CD14-positive monocyte (primary cell): ENCODE results near the gene IGFBP1. TPM values are rescaled to one million over a fixed set of nuclear protein-coding genes. Genes with fewer than 3 reads are reported as not detected.
A peak's percentile ranks its signal among the peaks of the same experiment; 100 is the strongest.

Source experiments
- DNase-seq, 3 donors: peaks; one replicate each; pipeline ENCODE4 v3.0.0-alpha.2; 2011 to 2022
- H2AFZ ChIP-seq: 2 replicates; pipeline ENCODE4 v1.6.0; 2012; ENCODE audit warnings: mild to moderate bottlenecking, low read depth, low read length, inconsistent platforms; ENCODE audit not compliant: insufficient read depth, poor library complexity, severe bottlenecking
- H3K27ac ChIP-seq, 2 donors: 1 replicate in 1 of 2; 2 replicates in 1 of 2; pipeline ENCODE4 v1.5.1; 2012 to 2013; ENCODE audit warnings: low read length in 2 of 2, control low read depth in 1 of 2, inconsistent platforms in 1 of 2, low read depth in 1 of 2, mild to moderate bottlenecking in 1 of 2
- H3K27me3 ChIP-seq, 2 donors: one replicate each; pipeline versions ENCODE4 v1.6.0 to v1.6.1; 2011 to 2013; ENCODE audit warnings: low read length in 2 of 2; ENCODE audit not compliant: control insufficient read depth in 2 of 2, insufficient read depth in 2 of 2
- H3K36me3 ChIP-seq, 2 donors: replicated peaks in 1 of 2; 1 replicate in 1 of 2; 2 replicates in 1 of 2; pipeline versions ENCODE4 v1.5.1 to v1.6.1; 2012 to 2013; ENCODE audit warnings: low read length in 2 of 2, control low read depth in 1 of 2, inconsistent platforms in 1 of 2, mild to moderate bottlenecking in 1 of 2; ENCODE audit not compliant: insufficient read depth in 2 of 2, control insufficient read depth in 1 of 2
- H3K4me1 ChIP-seq, 2 donors: 1 replicate in 1 of 2; 2 replicates in 1 of 2; pipeline versions ENCODE4 v1.5.1 to v1.6.1; 2012 to 2013; ENCODE audit warnings: low read length in 2 of 2, control low read depth in 1 of 2, inconsistent platforms in 1 of 2, mild to moderate bottlenecking in 1 of 2, moderate library complexity in 1 of 2; ENCODE audit not compliant: insufficient read depth in 2 of 2, control insufficient read depth in 1 of 2
- H3K4me2 ChIP-seq: replicated peaks from 2 replicates; pipeline ENCODE3; 2012; ENCODE audit warnings: low read length, moderate library complexity, mild to moderate bottlenecking; ENCODE audit not compliant: poor library complexity, severe bottlenecking; ENCODE audit errors: extremely low read depth
- H3K4me3 ChIP-seq, 3 experiments: fragments of 200-600 bp in 1 of 3; sonication (generic) in 1 of 3; replicated peaks in 1 of 3; 1 replicate in 2 of 3; 2 replicates in 1 of 3; pipeline ENCODE4 v1.5.1; 2011 to 2013; ENCODE audit warnings: low read length in 3 of 3, mild to moderate bottlenecking in 3 of 3, control low read depth in 2 of 3, low read depth in 2 of 3, inconsistent platforms in 1 of 3, moderate library complexity in 1 of 3
- H3K79me2 ChIP-seq: 2 replicates; pipeline ENCODE4 v1.6.0; 2012; ENCODE audit warnings: mild to moderate bottlenecking, control low read depth, inconsistent platforms, low read length, moderate library complexity; ENCODE audit not compliant: insufficient read depth
- H3K9ac ChIP-seq: 2 replicates; pipeline ENCODE4 v1.6.0; 2017; ENCODE audit warnings: low read length, mild to moderate bottlenecking; ENCODE audit not compliant: insufficient read depth, poor library complexity, severe bottlenecking
- H3K9me3 ChIP-seq, 2 donors: replicated peaks in 1 of 2; 1 replicate in 1 of 2; 2 replicates in 1 of 2; pipeline versions ENCODE4 v1.5.1 to v1.6.1; 2012 to 2013; ENCODE audit warnings: low read length in 2 of 2, control low read depth in 1 of 2; ENCODE audit not compliant: control insufficient read depth in 1 of 2, insufficient read depth in 1 of 2
- H4K20me1 ChIP-seq: 2 replicates; pipeline ENCODE4 v1.6.0; 2012; ENCODE audit warnings: mild to moderate bottlenecking, low read length, control low read depth, moderate library complexity; ENCODE audit not compliant: insufficient read depth
- H3K27ac Mint-ChIP-seq, 7 donors: one replicate each; pipeline ENCODE4 v1.8.0; 2020; ENCODE audit warnings: mild to moderate bottlenecking in 7 of 7, mixed read lengths in 7 of 7, moderate library complexity in 6 of 7, inconsistent platforms in 2 of 7
- H3K27me3 Mint-ChIP-seq, 3 donors: one replicate each; pipeline ENCODE4 v1.8.0; 2021 to 2022; ENCODE audit warnings: low read depth in 3 of 3, mild to moderate bottlenecking in 3 of 3, mixed read lengths in 3 of 3, moderate library complexity in 3 of 3, inconsistent platforms in 1 of 3
- H3K36me3 Mint-ChIP-seq, 2 donors: one replicate each; pipeline ENCODE4 v1.8.0; 2020; ENCODE audit warnings: mixed read lengths in 2 of 2, inconsistent platforms in 1 of 2, mild to moderate bottlenecking in 1 of 2
- H3K4me1 Mint-ChIP-seq: one replicate; pipeline ENCODE4 v1.8.0; 2020; ENCODE audit warnings: mild to moderate bottlenecking, mixed read lengths
- H3K4me3 Mint-ChIP-seq, 2 donors: one replicate each; pipeline ENCODE4 v1.8.0; 2020; ENCODE audit warnings: mild to moderate bottlenecking in 2 of 2, mixed read lengths in 2 of 2, moderate library complexity in 1 of 2
- H3K9me3 Mint-ChIP-seq, 7 donors: one replicate each; pipeline ENCODE4 v1.8.0; 2020 to 2022; ENCODE audit warnings: mixed read lengths in 7 of 7, mild to moderate bottlenecking in 6 of 7, moderate library complexity in 6 of 7, inconsistent platforms in 2 of 7
- CTCF ChIP-seq: fragments of 200-600 bp; IDR thresholded peaks from one replicate; pipeline ENCODE4 v1.8.0; 2022; ENCODE audit warnings: antibody characterized with exemption, mild to moderate bottlenecking
- WGBS: methylation state at CpG from one replicate; pipeline ENCODE4 v1.1.5; 2013; ENCODE audit warnings: missing lambda C conversion rate; ENCODE audit not compliant: insufficient coverage; 5-methylcytosine and 5-hydroxymethylcytosine counted together
- intact Hi-C, 2 donors: fragments of 100-400 bp; cut with micrococcal nuclease; formaldehyde crosslinking; loops; one replicate each; pipeline versions ENCODE4 v1.15.0 to v1.15.1; 2023
- polyA plus RNA-seq, 3 donors: library from polyadenylated mRNA; depleted of rRNA in 1 of 3; unstranded in 2 of 3; stranded (reverse) in 1 of 3; fragments of 300-500 nt in 2 of 3; fragments of >200 nt in 1 of 3; fragmentation: Illumina TruSeq in 2 of 3; gene quantifications; 1 replicate in 2 of 3; 2 replicates in 1 of 3; pipeline ENCODE4 v1.2.3, GENCODE V29; 2012 to 2021

The IGFBP1 gene
- polyA plus RNA-seq, 3 donors: not detected

DNA sequence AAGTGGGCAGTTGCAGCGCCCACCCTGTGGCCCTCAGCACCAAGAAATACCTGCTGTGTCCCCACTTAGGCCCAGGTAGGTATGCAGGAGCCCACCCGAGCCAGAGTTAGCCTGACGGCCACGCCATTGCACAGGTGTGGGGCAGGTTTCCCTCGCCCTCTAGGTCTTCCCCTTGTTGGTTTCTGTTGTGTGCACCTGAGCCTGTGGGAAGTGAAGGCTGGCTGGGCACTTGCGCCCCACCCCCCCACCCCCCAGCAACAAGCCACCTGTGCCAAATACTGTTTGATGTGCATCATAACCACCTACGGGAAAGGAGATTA, 15.3 kb upstream of the IGFBP1 start, which contains the start of gene CCDC201:
Gene CCDC201 (minus strand): TSS at position 48 of the 320 bp plus-strand sequence. CDS start 75 bp downstream, outside the sequence.
- H3K4me2 ChIP-seq: no peak within 1 kb of the TSS
- no peak for DNase-seq
- H3K4me3 ChIP-seq: no peak within 1 kb of the TSS
- H3K27me3 ChIP-seq: no peaks in the 10 kb centered on the region
- no peaks in the 10 kb centered on the region for H3K4me1 Mint-ChIP-seq
- H2AFZ ChIP-seq: no peak within 1 kb of the TSS
- WGBS: 100% methylated on average over 3 of the region's 7 CpGs
- H3K36me3 ChIP-seq: no peaks in the 10 kb centered on the region
- no peaks in the 10 kb centered on the region for H3K79me2 ChIP-seq
- H3K9ac ChIP-seq: no peak within 1 kb of the TSS
- H3K27me3 Mint-ChIP-seq: peaks cover 2 to 4% (median 4%) of the 10 kb centered on the region in 3 donors
- H4K20me1 ChIP-seq: no peaks in the 10 kb centered on the region
- no peak within 1 kb of the TSS for H3K27ac Mint-ChIP-seq
- no peaks in the 10 kb centered on the region for H3K36me3 Mint-ChIP-seq
- no peaks in the 10 kb centered on the region for H3K4me1 ChIP-seq
- intact Hi-C loops: no loop called here
- H3K27ac ChIP-seq: no peak within 1 kb of the TSS
- peaks cover 0 to 8% (median 2%) of the 10 kb centered on the region in 7 donors for H3K9me3 Mint-ChIP-seq
- peak within 1 kb of the TSS in 1 of 2 donors; percentile 37 for H3K4me3 Mint-ChIP-seq
- peaks cover 0 to 1% of the 10 kb centered on the region in 2 donors for H3K9me3 ChIP-seq
- no peak for TF ChIP-seq CTCF

DNA sequence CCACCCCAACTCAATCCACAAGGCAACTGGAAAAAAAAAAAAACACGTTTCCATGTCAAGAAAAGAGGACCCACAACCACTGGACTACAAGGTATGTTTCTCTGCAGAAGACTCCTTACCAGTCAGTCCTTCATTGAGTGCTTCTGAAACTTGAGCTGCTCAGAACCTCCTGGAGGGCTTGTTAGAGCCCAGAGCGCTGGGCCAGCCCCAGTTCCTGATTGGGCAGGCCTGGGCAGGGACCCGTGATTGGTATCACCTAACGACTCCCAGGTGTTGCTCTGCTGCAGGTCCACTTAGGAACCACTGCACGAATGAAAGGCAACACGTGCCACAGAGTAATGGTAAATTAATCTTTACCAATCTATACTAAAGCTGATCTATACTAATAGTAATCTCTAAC, 14.9 kb upstream of the IGFBP1 start:
- Histone ChIP-seq H4K20me1 (no peaks in the 10 kb centered on the region), H3K9me3 (peaks cover 0 to 4% of the 10 kb centered on the region in 2 donors), H3K36me3 (no peaks in the 10 kb centered on the region), H3K27ac (no peak overlapping the region), H3K4me3 (no peak overlapping the region), H3K4me2 (no peak overlapping the region), H3K79me2 (no peaks in the 10 kb centered on the region), H3K4me1 (no peaks in the 10 kb centered on the region), H3K9ac (no peak overlapping the region), H2AFZ (no peak overlapping the region), H3K27me3 (no peaks in the 10 kb centered on the region)
- TF ChIP-seq CTCF: no peak
- WGBS: 100% methylated on average over 1 of the region's 6 CpGs
- no peak for DNase-seq
- peaks cover 2 to 4% (median 4%) of the 10 kb centered on the region in 3 donors for H3K27me3 Mint-ChIP-seq
- no peak overlapping the region for H3K27ac Mint-ChIP-seq
- no peaks in the 10 kb centered on the region for H3K36me3 Mint-ChIP-seq
- no peaks in the 10 kb centered on the region for H3K4me1 Mint-ChIP-seq
- intact Hi-C loops: no loop called here
- H3K4me3 Mint-ChIP-seq: no peak overlapping the region
- peaks cover 0 to 12% (median 4%) of the 10 kb centered on the region in 7 donors for H3K9me3 Mint-ChIP-seq
